Erythroblast (primary cell): Measurements from ENCODE around the gene NAT16.

Experiments used
- GATA1 ChIP-seq: IDR thresholded peaks from 2 replicates; pipeline ENCODE4 v1.6.1; 2011; ENCODE audit warnings: low read depth, mild to moderate bottlenecking, control low read depth, low read length, moderate library complexity
- POLR2A ChIP-seq: IDR thresholded peaks from 2 replicates; pipeline ENCODE4 v1.6.1; 2011; ENCODE audit warnings: mild to moderate bottlenecking, low read length

DNA sequence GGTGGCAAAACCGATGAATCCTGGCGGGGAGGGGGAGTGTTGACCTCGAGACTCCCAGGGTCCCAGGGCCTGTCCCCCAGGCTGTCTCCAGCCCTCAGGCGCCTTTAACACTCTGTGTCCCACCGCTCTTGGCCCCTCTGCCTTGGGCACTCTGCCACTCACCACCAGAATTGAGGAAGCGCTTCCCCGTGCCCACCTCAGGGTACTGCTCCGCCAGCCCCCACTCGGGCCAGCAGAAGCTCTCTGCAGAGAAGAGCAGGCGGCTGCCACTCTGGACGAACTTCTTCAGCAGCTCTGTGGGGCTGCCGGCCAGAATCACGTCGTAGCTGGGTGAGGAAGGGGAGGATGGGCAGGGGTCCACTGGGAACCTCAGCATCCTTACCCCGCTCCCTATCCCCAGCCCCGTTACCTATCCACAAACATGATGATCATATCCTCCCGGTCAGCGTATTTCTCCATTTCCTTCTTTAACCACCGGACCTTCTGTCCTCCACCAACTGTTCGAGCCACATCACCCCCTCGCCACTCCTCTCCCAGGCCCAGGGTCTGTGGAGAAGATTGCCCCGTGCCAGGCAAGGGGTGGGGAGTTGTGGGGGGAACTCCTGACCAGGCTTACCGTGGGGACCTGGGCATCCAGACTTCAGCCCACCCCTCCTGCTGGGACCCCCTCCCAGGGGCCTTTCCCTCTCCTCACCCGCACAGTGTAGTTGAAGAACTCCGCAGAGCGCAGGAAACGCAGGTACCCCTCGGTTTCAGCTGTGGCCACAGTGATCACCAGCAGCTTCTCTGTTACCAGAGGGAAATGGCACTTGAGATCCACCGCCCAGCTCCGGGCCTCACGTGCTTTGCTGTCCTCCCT lies 36.1 kb upstream of the NAT16 start:
- TF ChIP-seq POLR2A, result no peak
- TF ChIP-seq GATA1, result no peak
